Effector CD4-positive, alpha-beta T cell (primary cell): ENCODE results near the gene SNRNP35.
"Not testable (repeated sequence)": the region's sequence is repeated elsewhere in the genome, so short reads cannot be mapped to it uniquely, and the experiment has no call there.

Experiments
- DNase-seq: peaks from one replicate; pipeline ENCODE4 v3.0.0-alpha.2; 2020

SNRNP35 gene

GRCh38 chr12:123489580-123489979 lies 31.6 kb downstream of the SNRNP35 start:
- DNase-seq = no peak

GRCh38 chr12:123490089-123490488 lies 32.1 kb downstream of the SNRNP35 start:
- no peak for DNase-seq

GRCh38 chr12:123491056-123491455 lies 33.1 kb downstream of the SNRNP35 start:
- DNase-seq = no peak

- no peak for DNase-seq
These were observed 33.5 kb downstream of the SNRNP35 start for GRCh38 chr12:123491481-123491880.

GRCh38 chr12:123492339-123493039 lies 34.5 kb downstream of the SNRNP35 start:
- DNase-seq = not testable (repeated sequence)

- DNase-seq = no peak
These were observed 36.3 kb downstream of the SNRNP35 start for GRCh38 chr12:123494124-123494851.

- no peak for DNase-seq
These were observed 39.1 kb downstream of the SNRNP35 start for GRCh38 chr12:123497065-123497464.

- no peak for DNase-seq
These were observed 40.3 kb downstream of the SNRNP35 start for GRCh38 chr12:123498126-123498825.

- no peak for DNase-seq
These were observed 41.4 kb downstream of the SNRNP35 start for GRCh38 chr12:123499332-123499731.

GRCh38 chr12:123502163-123502704 lies 44.3 kb downstream of the SNRNP35 start:
- DNase-seq = no peak

GRCh38 chr12:123506059-123506842 lies 48.3 kb downstream of the SNRNP35 start:
- no peak for DNase-seq

- no peak for DNase-seq
These were observed 48.9 kb downstream of the SNRNP35 start for GRCh38 chr12:123506843-123507236.

GRCh38 chr12:123512838-123513665 lies 55.1 kb downstream of the SNRNP35 start:
- DNase-seq = no peak

GRCh38 chr12:123513805-123514204 lies 55.9 kb downstream of the SNRNP35 start:
- DNase-seq = no peak

- DNase-seq = not testable (repeated sequence)
These were observed 56.8 kb downstream of the SNRNP35 start for GRCh38 chr12:123514582-123515221.

- DNase-seq = no peak
These were observed 58.4 kb downstream of the SNRNP35 start for GRCh38 chr12:123516216-123516780.
